ENCODE data around the gene CREBL2. TPM values are rescaled to one million over a fixed set of nuclear protein-coding genes. Genes with fewer than 3 reads are reported as not detected.

Gene CREBL2
- total and polyA plus RNA-seq, 2 donors (not counting 1 experiment from before 2014, with no cell fraction given): 6.5 to 22.1 TPM

GRCh38 chr12:12608557-12608957 is 3.1 kb upstream of the CREBL2 start:
- no peaks in the 10 kb centered on the region for H3K27me3 Mint-ChIP-seq

GRCh38 chr12:12609692-12610091 is 2.0 kb upstream of the CREBL2 start:
- peaks cover 28% of the 10 kb centered on the region for H3K4me1 Mint-ChIP-seq
- H3K9ac ChIP-seq (ENCODE audit: low read length): no peak overlapping the region
- peaks cover 30% of the 10 kb centered on the region for H3K79me2 ChIP-seq (ENCODE audit: control insufficient read depth, insufficient read depth, low read length)
- peaks cover 16 to 24% of the 10 kb centered on the region in 2 donors for H3K4me1 ChIP-seq (ENCODE audit: control insufficient read depth in 2 of 2, insufficient read depth in 2 of 2, low read length in 2 of 2)
- TF ChIP-seq EZH2 (IDR thresholded peaks at IDR 0.05; ENCODE audit: borderline replicate concordance, insufficient read depth, low read depth, low read length, poor library complexity, severe bottlenecking) (no peak), CTCF (IDR thresholded peaks at IDR 0.05) (no peak)
- no peaks in the 10 kb centered on the region for H3K9me3 Mint-ChIP-seq (ENCODE audit: insufficient read depth)
- DNase-seq (no peak), ATAC-seq (ENCODE audit: low read depth) (no peak)
- 100% methylated on average over 1 of the region's 3 CpGs for WGBS (ENCODE audit: insufficient coverage)
- CTCF ChIA-PET: no interaction called here
- no peaks in the 10 kb centered on the region for H3K27me3 Mint-ChIP-seq
- H2AFZ ChIP-seq (ENCODE audit: insufficient read depth, low read depth, low read length, poor library complexity, severe bottlenecking): no peak overlapping the region
- H4K20me1 ChIP-seq (ENCODE audit: control insufficient read depth, insufficient read depth, low read length, poor library complexity, severe bottlenecking): no peaks in the 10 kb centered on the region
- no peak overlapping the region for H3K27ac ChIP-seq (ENCODE audit: low read length in 2 of 2)
- no peak overlapping the region for H3K27ac Mint-ChIP-seq
- no peaks in the 10 kb centered on the region for H3K9me3 ChIP-seq (ENCODE audit: control extremely low read depth in 1 of 3, control insufficient read depth in 2 of 3, insufficient read depth in 1 of 3, low read length in 2 of 3)
- no peaks in the 10 kb centered on the region for H3K27me3 ChIP-seq (replicated peaks in 1 of 4; ENCODE audit: control extremely low read depth in 1 of 4, control insufficient read depth in 3 of 4, insufficient read depth in 4 of 4, low read length in 3 of 4)
- peak overlapping the region; percentile 19 for H3K4me3 Mint-ChIP-seq
- no peaks in the 10 kb centered on the region for H3K36me3 ChIP-seq (replicated peaks in 1 of 2; ENCODE audit: control extremely low read depth in 1 of 2, control insufficient read depth in 1 of 2, extremely low read depth in 1 of 2, insufficient read depth in 2 of 2, low read length in 1 of 2)
- POLR2A ChIA-PET: interaction anchor here (0.7 kb wide), 1 partner anchor 86 kb away, joined by 3 read pairs; no protein-coding TSS in a partner anchor
- H3K4me2 ChIP-seq (replicated peaks; ENCODE audit: low read depth, low read length, poor library complexity, severe bottlenecking): no peak overlapping the region
- intact Hi-C loops (cut with micrococcal nuclease): loop anchor here (2.0 to 5.0 kb wide), 3 partner anchors 48 to 491 kb away; partner anchors contain the start of gene CDKN1B
- H3K4me3 ChIP-seq (ENCODE audit: control extremely low read depth in 1 of 5, extremely low read depth in 1 of 5, insufficient read depth in 1 of 5, low read depth in 2 of 5, low read length in 4 of 5): no peak overlapping the region

More at GRCh38 chr12:12608557-12608957, 3.1 kb upstream of the CREBL2 start:
- Histone ChIP-seq H3K36me3 (replicated peaks in 1 of 2; ENCODE audit: control extremely low read depth in 1 of 2, control insufficient read depth in 1 of 2, extremely low read depth in 1 of 2, insufficient read depth in 2 of 2, low read length in 1 of 2) (no peaks in the 10 kb centered on the region), H3K27me3 (replicated peaks in 1 of 4; ENCODE audit: control extremely low read depth in 1 of 4, control insufficient read depth in 3 of 4, insufficient read depth in 4 of 4, low read length in 3 of 4) (no peaks in the 10 kb centered on the region), H4K20me1 (ENCODE audit: control insufficient read depth, insufficient read depth, low read length, poor library complexity, severe bottlenecking) (no peaks in the 10 kb centered on the region), H3K9me3 (ENCODE audit: control extremely low read depth in 1 of 3, control insufficient read depth in 2 of 3, insufficient read depth in 1 of 3, low read length in 2 of 3) (no peaks in the 10 kb centered on the region), H3K4me3 (ENCODE audit: control extremely low read depth in 1 of 5, extremely low read depth in 1 of 5, insufficient read depth in 1 of 5, low read depth in 2 of 5, low read length in 4 of 5) (no peak overlapping the region), H3K9ac (ENCODE audit: low read length) (no peak overlapping the region), H3K79me2 (ENCODE audit: control insufficient read depth, insufficient read depth, low read length) (peaks cover 20% of the 10 kb centered on the region), H3K27ac (ENCODE audit: low read length in 2 of 2) (no peak overlapping the region), H3K4me1 (ENCODE audit: control insufficient read depth in 2 of 2, insufficient read depth in 2 of 2, low read length in 2 of 2) (peaks cover 15 to 23% of the 10 kb centered on the region in 2 donors), H2AFZ (ENCODE audit: insufficient read depth, low read depth, low read length, poor library complexity, severe bottlenecking) (no peak overlapping the region), H3K4me2 (replicated peaks; ENCODE audit: low read depth, low read length, poor library complexity, severe bottlenecking) (no peak overlapping the region)
- Mint-ChIP-seq H3K4me3 (no peak overlapping the region), H3K27ac (peak overlapping the region; percentile 17), H3K9me3 (ENCODE audit: insufficient read depth) (no peaks in the 10 kb centered on the region), H3K4me1 (peaks cover 22% of the 10 kb centered on the region)
- 100% methylated on average over 1 of the region's 1 CpG for WGBS (ENCODE audit: insufficient coverage)
- intact Hi-C loops (cut with micrococcal nuclease): no loop called here
- TF ChIP-seq CTCF (IDR thresholded peaks at IDR 0.05) (no peak), EZH2 (IDR thresholded peaks at IDR 0.05; ENCODE audit: borderline replicate concordance, insufficient read depth, low read depth, low read length, poor library complexity, severe bottlenecking) (no peak)
- DNase-seq (no peak), ATAC-seq (ENCODE audit: low read depth) (no peak)
- ChIA-PET CTCF (no interaction called here), POLR2A (no interaction called here)
